D721Med (cell line): ENCODE results near the gene GRP.

Experiments
- DNase-seq: peaks from one replicate; pipeline ENCODE4 v3.0.0; 2011; ENCODE audit warnings: low spot score; ENCODE audit not compliant: insufficient read length
- FAIRE-seq: peaks from 2 replicates; lab custom pipeline; 2011; peaks lifted over from hg19 to GRCh38; lab: Jason Lieb, UNC
- TF ChIP-seq, protein P1 (sequence below): IDR thresholded peaks from 2 replicates; pipeline ENCODE4 v1.5.1; 2012; ENCODE audit warnings: mild to moderate bottlenecking, control low read depth; ENCODE audit not compliant: insufficient read depth; ENCODE audit errors: missing control alignments

Gene GRP

DNA sequence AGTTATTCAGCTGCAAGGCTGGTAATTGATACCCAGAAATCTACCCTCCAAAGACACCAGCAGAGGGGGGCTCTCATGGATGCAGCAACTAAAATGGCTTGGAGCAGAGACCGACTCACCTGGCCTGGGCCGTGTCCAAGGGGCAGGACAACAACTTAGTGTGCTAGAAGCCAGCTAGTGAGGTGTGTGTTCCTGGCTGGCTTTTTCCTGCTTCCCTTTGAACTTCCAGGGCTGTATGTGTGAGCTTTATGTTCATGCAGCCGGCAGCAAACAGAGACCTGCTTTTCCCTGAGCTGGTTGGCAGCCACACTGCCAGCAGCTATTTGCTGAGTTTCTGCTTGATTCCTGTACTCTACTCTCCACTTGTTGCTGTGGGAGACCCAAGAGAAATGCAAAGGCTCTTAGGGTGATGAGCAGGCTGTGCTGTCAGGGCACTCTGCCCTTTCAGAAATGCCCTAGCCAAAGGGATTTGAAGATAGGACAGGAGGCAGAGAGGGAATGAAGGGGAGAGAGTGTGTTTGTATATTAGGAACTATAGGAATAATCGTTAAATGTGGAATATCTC lies 23.7 kb upstream of the GRP start:
- FAIRE-seq (no peak), DNase-seq (no peak)
- TF ChIP-seq, protein P1, sequence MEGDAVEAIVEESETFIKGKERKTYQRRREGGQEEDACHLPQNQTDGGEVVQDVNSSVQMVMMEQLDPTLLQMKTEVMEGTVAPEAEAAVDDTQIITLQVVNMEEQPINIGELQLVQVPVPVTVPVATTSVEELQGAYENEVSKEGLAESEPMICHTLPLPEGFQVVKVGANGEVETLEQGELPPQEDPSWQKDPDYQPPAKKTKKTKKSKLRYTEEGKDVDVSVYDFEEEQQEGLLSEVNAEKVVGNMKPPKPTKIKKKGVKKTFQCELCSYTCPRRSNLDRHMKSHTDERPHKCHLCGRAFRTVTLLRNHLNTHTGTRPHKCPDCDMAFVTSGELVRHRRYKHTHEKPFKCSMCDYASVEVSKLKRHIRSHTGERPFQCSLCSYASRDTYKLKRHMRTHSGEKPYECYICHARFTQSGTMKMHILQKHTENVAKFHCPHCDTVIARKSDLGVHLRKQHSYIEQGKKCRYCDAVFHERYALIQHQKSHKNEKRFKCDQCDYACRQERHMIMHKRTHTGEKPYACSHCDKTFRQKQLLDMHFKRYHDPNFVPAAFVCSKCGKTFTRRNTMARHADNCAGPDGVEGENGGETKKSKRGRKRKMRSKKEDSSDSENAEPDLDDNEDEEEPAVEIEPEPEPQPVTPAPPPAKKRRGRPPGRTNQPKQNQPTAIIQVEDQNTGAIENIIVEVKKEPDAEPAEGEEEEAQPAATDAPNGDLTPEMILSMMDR: no peak

- FAIRE-seq (no peak), DNase-seq (no peak)
- TF ChIP-seq, protein P1: no peak
These were observed 22.3 kb upstream of the GRP start for GRCh38 chr18:59197636-59198035.

GRCh38 chr18:59198215-59198614 lies 21.7 kb upstream of the GRP start:
- FAIRE-seq (no peak), DNase-seq (no peak)
- TF ChIP-seq, protein P1: no peak

DNA sequence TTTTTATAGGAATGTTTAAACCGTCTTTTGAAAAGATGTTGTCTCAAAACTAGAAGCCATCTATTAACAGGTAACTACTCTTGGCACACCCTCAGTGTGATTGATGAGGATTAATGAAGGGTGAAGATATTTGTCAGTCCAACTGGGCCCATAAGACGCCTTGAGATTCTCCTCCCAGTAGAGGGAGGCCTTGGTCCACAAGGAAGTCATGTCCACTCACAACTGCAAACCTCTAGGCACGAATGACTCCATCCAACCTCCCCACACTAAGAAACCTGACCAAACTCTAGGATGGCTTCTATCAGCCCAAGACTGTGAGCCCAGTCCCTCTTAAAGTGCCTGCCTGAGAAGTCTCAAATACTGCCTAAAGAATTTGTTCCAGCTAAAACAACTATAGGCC lies 19.2 kb upstream of the GRP start:
- peak; percentile 72 for FAIRE-seq
- DNase-seq: no peak
- TF ChIP-seq, protein P1: no peak

GRCh38 chr18:59202258-59202820 lies 17.6 kb upstream of the GRP start:
- DNase-seq (no peak), FAIRE-seq (peak; percentile 92)
- TF ChIP-seq, protein P1: no peak

GRCh38 chr18:59207506-59207905 lies 12.5 kb upstream of the GRP start:
- FAIRE-seq (no peak), DNase-seq (no peak)
- TF ChIP-seq, protein P1: no peak

- DNase-seq (no peak), FAIRE-seq (peak; percentile 61)
- TF ChIP-seq, protein P1: no peak
These were observed 11.3 kb upstream of the GRP start for GRCh38 chr18:59208602-59209125.
